Peyer's patch (tissue), 4 donors: Measurements from ENCODE around the gene HRH1. TPM values are rescaled to one million over a fixed set of nuclear protein-coding genes. Genes with fewer than 3 reads are reported as not detected.
A peak's percentile ranks its signal among the peaks of the same experiment; 100 is the strongest.
"Not testable (repeated sequence)": the region's sequence is repeated elsewhere in the genome, so short reads cannot be mapped to it uniquely, and the experiment has no call there.

Experiments
- DNase-seq, 3 donors: peaks; one replicate each; pipeline ENCODE4 v3.0.0-alpha.2; 2017 to 2019
- H3K27ac ChIP-seq, 4 donors: fragments of 200-600 bp; sonication (generic); one replicate each; pipeline ENCODE4 v1.5.1; 2016 to 2019
- H3K27me3 ChIP-seq, 2 donors: fragments of 200-600 bp; sonication (generic); one replicate each; pipeline ENCODE4 v1.5.1; 2019
- H3K36me3 ChIP-seq, 3 donors: fragments of 200-600 bp; sonication (generic); one replicate each; pipeline ENCODE4 v1.5.1; 2016 to 2019
- H3K4me1 ChIP-seq, 4 donors: fragments of 200-600 bp; sonication (generic); one replicate each; pipeline ENCODE4 v1.5.1; 2016 to 2019
- H3K4me3 ChIP-seq, 4 donors: fragments of 200-600 bp; sonication (generic); 1 replicate in 3 of 4; 2 replicates in 1 of 4; pipeline ENCODE4 v1.5.1; 2016 to 2019; ENCODE audit warnings: mild to moderate bottlenecking in 1 of 4
- H3K9me3 ChIP-seq, 4 donors: fragments of 200-600 bp; sonication (generic); one replicate each; pipeline ENCODE4 v1.5.1; 2016 to 2019; ENCODE audit warnings: mild to moderate bottlenecking in 1 of 4
- POLR2A ChIP-seq, 2 donors: fragments of 450-650 bp; IDR thresholded peaks; one replicate each; pipeline ENCODE4 v1.5.1; 2017; ENCODE audit warnings: antibody characterized with exemption in 2 of 2, mild to moderate bottlenecking in 2 of 2, moderate library complexity in 2 of 2
- total RNA-seq, 4 donors: library from RNA; depleted of rRNA; stranded (reverse); fragments of >200 nt; gene quantifications; one replicate each; pipeline ENCODE4 v1.1.0, GENCODE V29; 2016
- TF ChIP-seq, protein P1 (sequence below), 6 experiments: fragments of 450-650 bp in 4 of 6; fragments of 200-600 bp in 2 of 6; sonication (generic) in 1 of 6; IDR thresholded peaks; one replicate each; pipeline ENCODE4 v1.5.1; 2017 to 2019; ENCODE audit warnings: antibody characterized with exemption in 6 of 6, mild to moderate bottlenecking in 3 of 6, moderate library complexity in 1 of 6

HRH1 gene
- total RNA-seq, 4 donors from 2014 or later = 1.7 to 13.7 (median 7.3) TPM

DNA sequence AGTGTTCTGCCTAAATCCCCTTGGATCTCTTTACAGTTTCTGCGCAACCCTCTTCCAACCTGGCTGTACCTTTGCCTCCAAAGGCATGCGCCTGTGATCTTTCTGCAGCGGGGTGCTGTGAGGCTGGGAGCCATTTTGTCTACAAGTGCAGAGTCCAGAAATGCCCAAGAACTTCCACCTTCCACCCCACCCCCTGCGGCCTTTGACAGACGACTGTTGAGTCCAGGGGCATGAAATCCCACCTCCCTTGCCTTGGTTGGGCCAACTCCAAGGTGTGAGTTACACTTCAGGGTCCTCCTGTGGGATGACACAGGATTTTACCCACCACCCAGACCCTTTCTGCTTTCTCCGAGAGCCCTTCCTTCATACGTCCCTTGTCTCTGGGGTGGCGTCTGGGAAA, 24.1 kb downstream of the HRH1 start:
- Histone ChIP-seq H3K36me3 (no peaks in the 10 kb centered on the region), H3K9me3 (no peaks in the 10 kb centered on the region), H3K4me1 (no peaks in the 10 kb centered on the region), H3K27ac (no peak overlapping the region), H3K4me3 (no peak overlapping the region), H3K27me3 (no peaks in the 10 kb centered on the region)
- TF ChIP-seq, protein P1, sequence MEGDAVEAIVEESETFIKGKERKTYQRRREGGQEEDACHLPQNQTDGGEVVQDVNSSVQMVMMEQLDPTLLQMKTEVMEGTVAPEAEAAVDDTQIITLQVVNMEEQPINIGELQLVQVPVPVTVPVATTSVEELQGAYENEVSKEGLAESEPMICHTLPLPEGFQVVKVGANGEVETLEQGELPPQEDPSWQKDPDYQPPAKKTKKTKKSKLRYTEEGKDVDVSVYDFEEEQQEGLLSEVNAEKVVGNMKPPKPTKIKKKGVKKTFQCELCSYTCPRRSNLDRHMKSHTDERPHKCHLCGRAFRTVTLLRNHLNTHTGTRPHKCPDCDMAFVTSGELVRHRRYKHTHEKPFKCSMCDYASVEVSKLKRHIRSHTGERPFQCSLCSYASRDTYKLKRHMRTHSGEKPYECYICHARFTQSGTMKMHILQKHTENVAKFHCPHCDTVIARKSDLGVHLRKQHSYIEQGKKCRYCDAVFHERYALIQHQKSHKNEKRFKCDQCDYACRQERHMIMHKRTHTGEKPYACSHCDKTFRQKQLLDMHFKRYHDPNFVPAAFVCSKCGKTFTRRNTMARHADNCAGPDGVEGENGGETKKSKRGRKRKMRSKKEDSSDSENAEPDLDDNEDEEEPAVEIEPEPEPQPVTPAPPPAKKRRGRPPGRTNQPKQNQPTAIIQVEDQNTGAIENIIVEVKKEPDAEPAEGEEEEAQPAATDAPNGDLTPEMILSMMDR (IDR thresholded peaks at IDR 0.05) = no peak
- no peak for TF ChIP-seq POLR2A (IDR thresholded peaks at IDR 0.05)
- no peak for DNase-seq

DNA sequence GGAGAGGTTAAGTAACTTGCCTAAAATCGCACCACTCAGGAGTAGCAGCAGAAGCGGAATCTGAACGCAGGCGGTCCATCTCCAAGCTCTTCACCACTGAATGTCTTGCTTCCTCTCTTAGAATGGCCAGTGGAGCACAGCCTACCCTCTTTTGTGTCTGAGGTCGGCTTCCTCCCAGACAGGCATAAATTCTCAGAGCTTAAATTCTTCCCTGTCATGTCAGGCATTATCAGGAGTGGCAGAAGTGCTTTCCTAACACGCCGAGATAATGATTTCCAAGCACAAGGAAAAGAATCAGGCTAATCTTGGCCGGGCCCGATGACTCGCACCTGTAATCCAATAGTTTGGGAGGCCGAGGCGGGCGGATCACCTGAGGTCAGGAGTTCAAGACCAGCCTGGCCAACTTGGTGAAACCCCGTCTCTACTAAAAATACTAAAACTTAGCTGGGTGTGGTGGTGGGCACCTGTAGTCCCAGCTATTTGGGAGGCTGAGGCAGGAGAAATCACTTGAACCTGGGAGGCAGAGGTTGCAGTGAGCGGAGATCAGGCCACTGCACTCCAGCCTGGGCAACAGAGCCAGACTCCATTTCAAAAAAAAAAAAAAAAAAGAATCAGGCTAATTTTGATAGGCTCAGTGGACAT, 30.2 kb downstream of the HRH1 start:
- H3K27ac ChIP-seq, H3K27me3 ChIP-seq, H3K4me1 ChIP-seq, H3K36me3 ChIP-seq, H3K9me3 ChIP-seq, H3K4me3 ChIP-seq, DNase-seq: not testable (repeated sequence)

DNA sequence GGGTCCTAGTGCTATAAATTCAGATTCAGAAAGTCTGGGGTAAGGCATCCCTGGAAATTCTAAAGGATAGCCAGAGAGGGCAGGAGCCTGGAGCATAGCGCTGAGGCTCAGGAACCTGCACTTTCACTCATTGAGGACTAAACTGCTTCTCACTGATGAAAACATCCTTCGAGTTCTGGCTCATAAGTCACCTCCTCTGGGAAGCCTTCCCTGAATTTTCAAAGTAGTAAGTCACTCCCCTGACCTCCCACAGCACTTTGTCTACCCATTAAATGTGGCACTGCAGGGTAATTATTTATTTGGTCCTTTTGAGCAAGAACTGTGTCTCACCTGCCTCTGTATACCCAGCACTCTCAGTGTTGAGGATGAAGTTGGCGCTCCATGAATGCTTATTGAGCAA, 30.9 kb downstream of the HRH1 start:
- H3K36me3 ChIP-seq = no peaks in the 10 kb centered on the region
- DNase-seq = no peak
- H3K4me3 ChIP-seq = no peak overlapping the region

DNA sequence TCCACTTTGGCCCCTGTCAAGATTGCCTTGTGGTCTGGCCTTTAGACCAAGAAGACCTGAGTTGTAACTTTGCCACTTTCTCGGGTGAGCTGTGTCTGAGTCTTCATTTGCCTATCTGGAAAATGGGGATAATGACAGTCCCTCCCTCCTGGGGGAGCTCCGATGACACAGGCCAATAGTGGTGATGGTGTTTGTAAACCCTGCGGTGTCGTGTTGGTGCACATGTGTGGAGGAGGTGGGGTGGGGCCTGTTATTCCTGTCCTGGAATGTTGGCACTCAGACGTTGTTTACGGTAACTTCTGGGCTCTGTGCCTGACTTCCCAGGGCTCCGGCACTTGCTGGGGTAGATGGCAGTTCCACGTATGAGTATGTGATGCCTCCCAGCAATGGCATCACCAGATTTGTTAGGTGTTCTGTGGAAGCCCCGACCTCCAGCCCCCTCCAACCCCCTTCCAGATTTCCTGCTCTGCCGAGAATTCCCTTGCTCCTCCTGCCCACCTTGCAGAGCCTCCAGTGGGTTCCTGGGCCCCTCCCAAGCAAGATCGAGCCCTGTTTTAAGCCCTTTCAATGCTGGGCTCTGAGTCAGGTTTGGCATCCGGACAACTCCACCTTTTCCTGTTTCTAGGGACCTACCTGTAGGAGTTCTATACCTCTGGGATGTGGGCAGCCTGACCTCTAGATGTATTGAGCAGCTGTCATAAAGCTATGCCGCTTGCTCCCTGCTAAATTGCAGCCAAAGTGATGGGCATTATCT, 31.4 kb downstream of the HRH1 start:
- Histone ChIP-seq H3K4me1 (peaks cover 0 to 7% (median 0%) of the 10 kb centered on the region in 4 donors), H3K9me3 (no peaks in the 10 kb centered on the region), H3K27ac (peak overlapping the region in 1 of 4 donors; percentile 23), H3K4me3 (no peak overlapping the region), H3K36me3 (no peaks in the 10 kb centered on the region), H3K27me3 (no peaks in the 10 kb centered on the region)
- peak in 1 of 3 donors; percentile 62 for DNase-seq
- TF ChIP-seq, protein P1 (IDR thresholded peaks at IDR 0.05) = no peak
- TF ChIP-seq POLR2A (IDR thresholded peaks at IDR 0.05) = no peak

More for the DNA sequence above, 30.9 kb downstream of the HRH1 start:
- TF ChIP-seq, protein P1 (IDR thresholded peaks at IDR 0.05) = no peak
- no peak for TF ChIP-seq POLR2A (IDR thresholded peaks at IDR 0.05)
- Histone ChIP-seq H3K27me3 (no peaks in the 10 kb centered on the region), H3K27ac (no peak overlapping the region), H3K4me1 (peaks cover 0 to 7% (median 0%) of the 10 kb centered on the region in 4 donors), H3K9me3 (no peaks in the 10 kb centered on the region)

DNA sequence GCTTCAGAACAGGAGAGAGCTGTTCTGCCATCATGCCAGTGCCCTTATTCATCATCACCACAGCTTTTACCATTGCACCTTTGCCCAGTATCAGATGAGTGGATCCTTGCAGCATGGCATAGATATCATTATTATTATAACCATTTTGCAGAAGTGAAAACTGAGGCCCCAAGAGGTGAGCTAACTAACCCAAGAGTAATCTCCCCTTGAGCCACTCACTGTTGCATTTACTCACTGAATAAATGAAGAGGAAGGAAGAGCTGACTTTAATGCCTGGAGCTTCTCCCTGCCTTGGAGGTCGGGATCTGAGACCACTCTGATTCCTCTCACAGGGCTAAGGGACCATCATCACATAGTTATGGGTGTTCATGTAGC, 32.0 kb downstream of the HRH1 start:
- no peaks in the 10 kb centered on the region for H3K9me3 ChIP-seq
- no peaks in the 10 kb centered on the region for H3K27me3 ChIP-seq
- H3K27ac ChIP-seq = peak overlapping the region in 1 of 4 donors; percentile 23
- TF ChIP-seq, protein P1 (IDR thresholded peaks at IDR 0.05) = no peak
- TF ChIP-seq POLR2A (IDR thresholded peaks at IDR 0.05) = no peak
- H3K4me3 ChIP-seq = no peak overlapping the region
- DNase-seq = no peak
- H3K36me3 ChIP-seq = no peaks in the 10 kb centered on the region
- H3K4me1 ChIP-seq = peaks cover 0 to 7% (median 0%) of the 10 kb centered on the region in 4 donors

DNA sequence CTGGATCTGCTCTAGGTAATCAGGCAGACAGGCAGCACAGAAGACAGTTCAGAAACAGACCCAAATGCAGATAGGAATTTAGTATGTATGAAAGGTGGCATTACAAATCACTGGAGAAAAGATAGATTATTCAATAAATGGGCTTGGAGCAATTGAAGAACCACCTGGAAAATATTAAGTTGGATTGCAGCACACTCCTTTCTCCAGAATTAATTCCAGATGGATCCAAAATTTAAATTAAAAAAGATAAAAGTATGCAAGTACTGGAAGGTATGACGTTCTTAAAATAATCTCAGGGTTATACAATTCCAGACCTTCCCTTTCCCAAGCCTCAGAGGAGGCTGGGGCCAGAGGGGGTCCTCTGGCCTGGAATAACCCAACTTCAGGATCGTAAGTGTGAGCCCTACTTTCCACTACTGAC, 32.5 kb downstream of the HRH1 start:
- no peak for DNase-seq
- Histone ChIP-seq H3K9me3 (no peaks in the 10 kb centered on the region), H3K27ac (peak overlapping the region in 1 of 4 donors; percentile 23), H3K36me3 (no peaks in the 10 kb centered on the region), H3K4me1 (peaks cover 0 to 7% (median 0%) of the 10 kb centered on the region in 4 donors), H3K27me3 (no peaks in the 10 kb centered on the region), H3K4me3 (no peak overlapping the region)
- TF ChIP-seq POLR2A (IDR thresholded peaks at IDR 0.05) = no peak
- TF ChIP-seq, protein P1 (IDR thresholded peaks at IDR 0.05) = no peak
